ENCODE results near the gene COLEC12.

The COLEC12 gene

DNA sequence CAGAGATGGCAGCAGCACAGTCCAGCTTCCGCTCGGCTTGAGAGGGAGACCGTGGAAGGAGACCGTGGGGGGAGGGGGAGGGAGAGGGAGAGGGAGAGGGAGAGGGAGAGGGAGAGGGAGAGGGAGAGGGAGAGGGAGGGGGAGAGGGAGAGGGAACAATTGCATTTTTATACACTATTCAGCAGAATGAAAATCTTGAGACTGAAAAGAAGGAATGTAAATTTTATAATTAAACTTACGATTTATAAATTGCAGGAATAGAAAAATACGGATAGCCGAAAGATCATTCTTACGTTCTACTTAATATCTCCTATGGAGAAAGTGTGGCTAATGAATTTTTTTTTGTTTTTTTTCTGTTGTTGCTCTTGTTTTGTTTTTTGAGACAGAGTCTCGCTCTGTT, 12.5 kb upstream of the COLEC12 start:
- Histone ChIP-seq H2BK12ac (ENCODE audit: low read length in 2 of 2) (no peak overlapping the region), H2BK120ac (ENCODE audit: low read depth, low read length) (no peak overlapping the region)

DNA sequence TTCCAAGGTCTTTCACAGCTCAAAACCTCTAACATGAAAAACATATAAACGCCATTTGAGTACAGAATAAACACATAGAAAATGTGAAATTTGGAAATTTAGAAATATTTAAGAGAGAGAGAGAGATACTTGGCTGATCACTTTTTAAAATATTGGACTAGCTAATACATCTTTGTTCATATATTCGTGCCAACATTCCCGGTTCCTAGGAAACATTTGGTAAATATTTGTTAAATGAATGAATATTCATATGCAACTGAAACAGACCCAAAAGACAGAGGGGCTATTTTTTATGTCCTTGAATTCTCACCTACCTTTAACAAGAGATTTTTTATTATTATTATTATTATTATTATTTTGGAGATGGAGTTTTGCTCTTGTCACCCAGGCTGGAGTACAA, 8.3 kb upstream of the COLEC12 start:
- Histone ChIP-seq H2BK15ac (ENCODE audit: low read depth, poor library complexity, severe bottlenecking) (no peak overlapping the region), H3K79me1 (replicated peaks; ENCODE audit: low read length, poor library complexity, severe bottlenecking) (no peaks in the 10 kb centered on the region), H2AFZ (ENCODE audit: low read depth, low read length) (no peak overlapping the region), H3K4me3 (ENCODE audit: insufficient read depth in 1 of 2, low read depth in 1 of 2, low read length in 2 of 2) (no peak overlapping the region), H3K4me2 (ENCODE audit: low read length, poor library complexity, severe bottlenecking) (no peak overlapping the region), H3K27ac (ENCODE audit: low read length, poor library complexity, severe bottlenecking) (no peak overlapping the region), H3K36me3 (ENCODE audit: control insufficient read depth in 1 of 2, insufficient read depth in 2 of 2, low read depth in 1 of 2, low read length in 2 of 2) (no peaks in the 10 kb centered on the region), H3K27me3 (ENCODE audit: control insufficient read depth in 1 of 2, insufficient read depth in 1 of 2, low read length in 2 of 2) (no peaks in the 10 kb centered on the region), H3K4me1 (ENCODE audit: control insufficient read depth, insufficient read depth, low read depth, low read length) (peaks cover 3% of the 10 kb centered on the region), H2BK120ac (ENCODE audit: low read depth, low read length) (no peak overlapping the region), H4K8ac (ENCODE audit: low read length) (no peak overlapping the region), H3K18ac (ENCODE audit: low read depth in 1 of 2, low read length in 2 of 2) (no peak overlapping the region), H4K91ac (ENCODE audit: low read length) (no peak overlapping the region), H3K9ac (ENCODE audit: low read length) (no peak overlapping the region), H3K23ac (ENCODE audit: low read length in 2 of 2) (no peak overlapping the region), H2BK5ac (ENCODE audit: low read depth, low read length, poor library complexity, severe bottlenecking) (no peak overlapping the region), H3K4ac (ENCODE audit: low read depth in 1 of 2, low read length in 2 of 2) (no peak overlapping the region), H3K14ac (ENCODE audit: low read length in 2 of 2) (no peak overlapping the region), H3K9me3 (ENCODE audit: control insufficient read depth, low read length) (no peaks in the 10 kb centered on the region), H2AK5ac (ENCODE audit: low read length, severe bottlenecking) (no peak overlapping the region), H2BK12ac (ENCODE audit: low read length in 2 of 2) (no peak overlapping the region)
- no CpG with 5 or more reads among the region's 3 CpGs for WGBS
- DNase-seq: no peak

More for the DNA sequence above, 12.5 kb upstream of the COLEC12 start:
- H2AK5ac ChIP-seq (ENCODE audit: low read length, severe bottlenecking): no peak overlapping the region
- no peak overlapping the region for H4K8ac ChIP-seq (ENCODE audit: low read length)
- H3K4ac ChIP-seq (ENCODE audit: low read depth in 1 of 2, low read length in 2 of 2): no peak overlapping the region
- H2BK15ac ChIP-seq (ENCODE audit: low read depth, poor library complexity, severe bottlenecking): no peak overlapping the region
- no peaks in the 10 kb centered on the region for H3K27me3 ChIP-seq (ENCODE audit: control insufficient read depth in 1 of 2, insufficient read depth in 1 of 2, low read length in 2 of 2)
- no peak overlapping the region for H3K23ac ChIP-seq (ENCODE audit: low read length in 2 of 2)
- H3K4me2 ChIP-seq (ENCODE audit: low read length, poor library complexity, severe bottlenecking): no peak overlapping the region
- H3K36me3 ChIP-seq (ENCODE audit: control insufficient read depth in 1 of 2, insufficient read depth in 2 of 2, low read depth in 1 of 2, low read length in 2 of 2): no peaks in the 10 kb centered on the region
- WGBS: 97% methylated on average over 4 of the region's 9 CpGs
- H3K27ac ChIP-seq (ENCODE audit: low read length, poor library complexity, severe bottlenecking): no peak overlapping the region
- no peak overlapping the region for H3K9ac ChIP-seq (ENCODE audit: low read length)
- H3K4me3 ChIP-seq (ENCODE audit: insufficient read depth in 1 of 2, low read depth in 1 of 2, low read length in 2 of 2): no peak overlapping the region
- no peaks in the 10 kb centered on the region for H3K9me3 ChIP-seq (ENCODE audit: control insufficient read depth, low read length)
- no peaks in the 10 kb centered on the region for H3K79me1 ChIP-seq (replicated peaks; ENCODE audit: low read length, poor library complexity, severe bottlenecking)
- no peak overlapping the region for H2BK5ac ChIP-seq (ENCODE audit: low read depth, low read length, poor library complexity, severe bottlenecking)
- DNase-seq: no peak
- no peak overlapping the region for H3K18ac ChIP-seq (ENCODE audit: low read depth in 1 of 2, low read length in 2 of 2)
- no peak overlapping the region for H3K14ac ChIP-seq (ENCODE audit: low read length in 2 of 2)
- H4K91ac ChIP-seq (ENCODE audit: low read length): no peak overlapping the region
- no peak overlapping the region for H2AFZ ChIP-seq (ENCODE audit: low read depth, low read length)
- H3K4me1 ChIP-seq (ENCODE audit: control insufficient read depth, insufficient read depth, low read depth, low read length): peaks cover 2% of the 10 kb centered on the region

DNA sequence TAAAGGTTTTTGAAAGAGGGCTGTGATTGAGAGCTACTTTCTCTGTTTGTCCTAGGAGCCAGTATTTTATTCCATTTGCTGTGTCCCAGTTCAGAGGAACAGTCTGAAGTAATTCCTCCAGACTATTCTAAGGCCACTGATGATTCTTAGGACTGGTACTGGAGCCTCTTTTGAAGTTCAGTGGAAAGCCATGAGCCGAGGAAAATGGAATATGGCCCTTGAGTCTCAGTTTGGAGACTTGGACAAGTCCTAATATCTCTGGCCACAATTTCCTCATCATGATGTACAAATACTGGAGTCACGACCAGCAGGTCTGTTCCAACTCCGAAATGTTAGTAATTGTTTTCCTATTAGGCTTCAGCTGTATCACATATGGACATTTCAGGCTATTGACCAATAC, 7.1 kb upstream of the COLEC12 start:
- Histone ChIP-seq H4K8ac (ENCODE audit: low read length) (no peak overlapping the region), H3K4me3 (ENCODE audit: insufficient read depth in 1 of 2, low read depth in 1 of 2, low read length in 2 of 2) (no peak overlapping the region), H3K27me3 (ENCODE audit: control insufficient read depth in 1 of 2, insufficient read depth in 1 of 2, low read length in 2 of 2) (no peaks in the 10 kb centered on the region), H2BK5ac (ENCODE audit: low read depth, low read length, poor library complexity, severe bottlenecking) (no peak overlapping the region), H3K4me2 (ENCODE audit: low read length, poor library complexity, severe bottlenecking) (no peak overlapping the region), H2BK15ac (ENCODE audit: low read depth, poor library complexity, severe bottlenecking) (no peak overlapping the region), H3K14ac (ENCODE audit: low read length in 2 of 2) (no peak overlapping the region), H3K36me3 (ENCODE audit: control insufficient read depth in 1 of 2, insufficient read depth in 2 of 2, low read depth in 1 of 2, low read length in 2 of 2) (no peaks in the 10 kb centered on the region), H2BK12ac (ENCODE audit: low read length in 2 of 2) (no peak overlapping the region), H3K79me1 (replicated peaks; ENCODE audit: low read length, poor library complexity, severe bottlenecking) (no peaks in the 10 kb centered on the region), H3K23ac (ENCODE audit: low read length in 2 of 2) (no peak overlapping the region), H3K18ac (ENCODE audit: low read depth in 1 of 2, low read length in 2 of 2) (no peak overlapping the region), H2BK120ac (ENCODE audit: low read depth, low read length) (no peak overlapping the region), H2AFZ (ENCODE audit: low read depth, low read length) (no peak overlapping the region), H3K9me3 (ENCODE audit: control insufficient read depth, low read length) (no peaks in the 10 kb centered on the region), H4K91ac (ENCODE audit: low read length) (no peak overlapping the region), H3K9ac (ENCODE audit: low read length) (no peak overlapping the region), H3K4ac (ENCODE audit: low read depth in 1 of 2, low read length in 2 of 2) (peak overlapping the region in 1 of 2 experiments; percentile 61), H3K4me1 (ENCODE audit: control insufficient read depth, insufficient read depth, low read depth, low read length) (peaks cover 3% of the 10 kb centered on the region), H2AK5ac (ENCODE audit: low read length, severe bottlenecking) (no peak overlapping the region), H3K27ac (ENCODE audit: low read length, poor library complexity, severe bottlenecking) (no peak overlapping the region)
- 80% methylated on average over 3 of the region's 3 CpGs for WGBS
- no peak for DNase-seq

DNA sequence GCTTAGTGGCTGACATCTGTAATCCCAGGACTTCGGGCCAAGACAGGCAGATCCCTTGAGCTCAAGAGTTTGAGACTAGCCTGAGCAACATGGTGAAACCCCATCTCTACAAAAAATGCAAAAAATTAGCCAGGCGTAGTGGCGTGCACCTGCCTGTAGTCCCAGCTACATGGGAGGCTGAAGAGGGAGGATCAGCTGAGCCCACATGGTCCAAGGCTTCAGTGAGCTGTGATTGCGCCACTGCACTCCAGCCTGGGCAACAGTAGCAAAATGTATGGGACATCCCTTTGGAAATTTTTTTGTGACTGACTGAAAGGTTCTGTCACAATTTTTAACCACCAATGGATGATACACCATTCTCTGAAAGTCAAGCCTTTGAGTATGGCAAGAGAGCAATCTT, 6.3 kb upstream of the COLEC12 start:
- H3K9me3 ChIP-seq (ENCODE audit: control insufficient read depth, low read length): no peaks in the 10 kb centered on the region
- H2BK15ac ChIP-seq (ENCODE audit: low read depth, poor library complexity, severe bottlenecking): no peak overlapping the region
- DNase-seq: no peak
- H2AFZ ChIP-seq (ENCODE audit: low read depth, low read length): no peak overlapping the region
- H2AK5ac ChIP-seq (ENCODE audit: low read length, severe bottlenecking): no peak overlapping the region
- no peak overlapping the region for H2BK5ac ChIP-seq (ENCODE audit: low read depth, low read length, poor library complexity, severe bottlenecking)
- no peak overlapping the region for H3K27ac ChIP-seq (ENCODE audit: low read length, poor library complexity, severe bottlenecking)
- no peaks in the 10 kb centered on the region for H3K79me1 ChIP-seq (replicated peaks; ENCODE audit: low read length, poor library complexity, severe bottlenecking)
- H3K4me2 ChIP-seq (ENCODE audit: low read length, poor library complexity, severe bottlenecking): no peak overlapping the region
- H2BK120ac ChIP-seq (ENCODE audit: low read depth, low read length): no peak overlapping the region
- H3K9ac ChIP-seq (ENCODE audit: low read length): no peak overlapping the region
- no peaks in the 10 kb centered on the region for H3K36me3 ChIP-seq (ENCODE audit: control insufficient read depth in 1 of 2, insufficient read depth in 2 of 2, low read depth in 1 of 2, low read length in 2 of 2)
- no peak overlapping the region for H4K8ac ChIP-seq (ENCODE audit: low read length)
- no peak overlapping the region for H3K14ac ChIP-seq (ENCODE audit: low read length in 2 of 2)
- no peak overlapping the region for H4K91ac ChIP-seq (ENCODE audit: low read length)
- no peak overlapping the region for H2BK12ac ChIP-seq (ENCODE audit: low read length in 2 of 2)
- WGBS: 98% methylated on average over 4 of the region's 4 CpGs
- H3K4ac ChIP-seq (ENCODE audit: low read depth in 1 of 2, low read length in 2 of 2): no peak overlapping the region
- H3K4me1 ChIP-seq (ENCODE audit: control insufficient read depth, insufficient read depth, low read depth, low read length): peaks cover 3% of the 10 kb centered on the region
- H3K27me3 ChIP-seq (ENCODE audit: control insufficient read depth in 1 of 2, insufficient read depth in 1 of 2, low read length in 2 of 2): no peaks in the 10 kb centered on the region
- no peak overlapping the region for H3K4me3 ChIP-seq (ENCODE audit: insufficient read depth in 1 of 2, low read depth in 1 of 2, low read length in 2 of 2)
- no peak overlapping the region for H3K18ac ChIP-seq (ENCODE audit: low read depth in 1 of 2, low read length in 2 of 2)
- H3K23ac ChIP-seq (ENCODE audit: low read length in 2 of 2): no peak overlapping the region

All from mesenchymal stem cell (in vitro differentiated cells and primary cell).